LNCaP clone FGC (cell line): ENCODE data around the gene ZNF500.

Source experiments
- DNase-seq: peaks from one replicate; pipeline ENCODE4 v3.0.0-alpha.2; 2011; ENCODE audit warnings: low read depth
- H3K4me3 ChIP-seq: 2 replicates; pipeline ENCODE4 v1.5.1; 2011; ENCODE audit warnings: mild to moderate bottlenecking, low read depth, low read length, control low read depth
- CTCF ChIP-seq: IDR thresholded peaks from 2 replicates; pipeline ENCODE4 v1.5.1; 2012; ENCODE audit warnings: mild to moderate bottlenecking; ENCODE audit not compliant: control insufficient read depth, insufficient read depth; ENCODE audit errors: extremely low read depth

Gene ZNF500

DNA sequence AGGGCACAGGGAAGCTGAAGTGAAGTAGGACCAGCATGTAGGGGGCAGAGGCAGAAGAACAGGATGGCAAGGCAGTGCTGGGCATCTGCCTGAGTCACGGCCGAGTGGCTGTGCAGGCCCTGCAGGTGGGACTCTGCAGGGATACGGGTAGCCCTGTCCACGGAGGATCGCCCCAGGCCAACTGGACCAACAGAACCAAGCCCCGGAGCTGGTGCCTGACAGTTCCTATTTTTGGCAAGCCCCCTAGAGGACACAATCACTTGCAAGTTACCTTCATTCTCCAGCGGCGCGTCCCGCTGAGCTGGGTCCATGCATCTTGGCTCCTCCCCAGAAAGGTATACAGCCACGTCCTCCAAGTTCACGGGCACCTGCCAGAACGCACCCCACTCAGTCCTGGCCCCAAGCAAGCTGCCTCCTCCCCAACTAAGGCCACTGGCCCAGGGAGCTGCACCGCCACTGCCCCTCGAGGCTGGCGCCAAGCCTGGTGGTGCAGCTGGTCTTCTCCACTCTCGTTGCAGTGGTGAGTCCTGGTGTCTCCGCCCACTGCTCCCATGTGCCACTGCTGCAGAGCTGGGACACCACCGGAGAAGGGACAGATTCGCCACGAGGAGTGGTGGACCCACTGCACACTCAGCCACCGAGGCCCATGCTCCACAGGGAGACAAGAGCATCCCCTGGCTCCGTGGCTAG is 6.6 kb downstream of the ZNF500 start:
- DNase-seq: no peak
- no peak overlapping the region for H3K4me3 ChIP-seq
- no peak for TF ChIP-seq CTCF

DNA sequence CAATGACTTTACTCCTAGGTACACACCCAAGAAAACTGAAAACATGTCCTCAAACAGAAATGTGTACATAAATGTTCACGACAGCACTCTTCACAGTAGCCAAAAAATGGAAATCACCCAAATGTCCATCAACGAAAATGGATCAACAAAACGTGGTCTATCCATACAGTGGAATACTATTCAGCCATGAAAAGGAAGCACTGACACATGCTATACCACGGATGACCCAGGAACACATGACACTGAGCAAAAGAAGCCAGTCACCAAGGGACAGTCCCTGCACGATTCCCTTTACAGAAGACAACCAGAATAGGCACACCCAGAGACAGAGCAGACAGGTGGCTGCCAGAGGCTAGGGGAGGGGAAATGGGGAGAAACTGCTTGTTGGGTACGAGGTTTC is 11.3 kb downstream of the ZNF500 start:
- no peak for DNase-seq
- H3K4me3 ChIP-seq: no peak overlapping the region
- TF ChIP-seq CTCF: no peak

DNA sequence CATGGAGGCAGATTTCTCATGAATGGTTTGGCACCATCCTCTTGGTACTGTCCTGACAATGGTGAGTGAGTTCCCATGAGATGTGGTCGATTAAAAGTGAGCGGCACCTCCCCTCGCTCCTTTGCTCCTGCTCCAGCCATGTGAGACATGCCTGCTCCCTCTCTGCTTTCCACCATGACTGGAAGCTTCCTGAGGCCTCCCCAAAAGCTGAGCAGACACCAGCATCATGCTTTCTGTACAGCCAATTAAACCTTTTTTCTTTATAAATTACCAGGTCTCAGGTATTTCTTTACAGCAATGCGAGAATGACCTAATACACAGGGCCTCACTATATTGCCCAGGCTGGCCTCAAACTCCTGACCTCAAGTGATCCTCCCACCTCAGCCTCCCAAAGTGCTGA is 12.1 kb downstream of the ZNF500 start:
- no peak for TF ChIP-seq CTCF
- no peak for DNase-seq
- H3K4me3 ChIP-seq: no peak overlapping the region

DNA sequence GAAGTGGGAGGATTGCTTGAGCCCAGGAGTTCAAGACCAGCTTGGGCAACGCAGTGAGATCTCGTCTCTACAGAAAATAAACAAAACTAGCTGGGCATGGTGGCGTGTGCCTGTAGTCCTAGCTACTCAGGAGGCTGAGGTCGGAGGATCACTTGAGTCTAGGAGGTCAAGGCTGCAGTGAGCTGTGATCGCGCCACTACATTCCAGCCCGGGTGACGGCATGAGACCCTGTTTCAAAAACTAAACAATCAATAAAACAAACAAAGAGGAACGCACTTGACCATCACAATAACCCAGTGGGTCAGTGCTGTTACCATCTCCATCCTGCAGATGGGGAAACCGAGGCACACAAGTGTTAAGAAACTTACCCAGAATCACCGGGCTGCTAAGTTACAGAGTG is 13.7 kb downstream of the ZNF500 start:
- no peak for TF ChIP-seq CTCF
- no peak overlapping the region for H3K4me3 ChIP-seq
- DNase-seq: no peak

GRCh38 chr16:4752351-4753100 is 14.4 kb downstream of the ZNF500 start:
- no peak for TF ChIP-seq CTCF
- no peak overlapping the region for H3K4me3 ChIP-seq
- DNase-seq: no peak

GRCh38 chr16:4750896-4751295 is 16.1 kb downstream of the ZNF500 start:
- no peak for DNase-seq
- TF ChIP-seq CTCF: no peak
- H3K4me3 ChIP-seq: no peak overlapping the region
